Stimulated activated CD8-positive, alpha-beta memory T cell treated with anti-CD3 and anti-CD28 coated beads, Interleukin-7, amount 100 ng/mL, for 1 hour (primary cell): ENCODE results near the gene RAB32.

Source experiments
- DNase-seq, 2 donors: peaks; one replicate each; pipeline ENCODE4 v3.0.0-alpha.2; 2020; ENCODE audit warnings: low read depth in 2 of 2

RAB32 gene

DNA sequence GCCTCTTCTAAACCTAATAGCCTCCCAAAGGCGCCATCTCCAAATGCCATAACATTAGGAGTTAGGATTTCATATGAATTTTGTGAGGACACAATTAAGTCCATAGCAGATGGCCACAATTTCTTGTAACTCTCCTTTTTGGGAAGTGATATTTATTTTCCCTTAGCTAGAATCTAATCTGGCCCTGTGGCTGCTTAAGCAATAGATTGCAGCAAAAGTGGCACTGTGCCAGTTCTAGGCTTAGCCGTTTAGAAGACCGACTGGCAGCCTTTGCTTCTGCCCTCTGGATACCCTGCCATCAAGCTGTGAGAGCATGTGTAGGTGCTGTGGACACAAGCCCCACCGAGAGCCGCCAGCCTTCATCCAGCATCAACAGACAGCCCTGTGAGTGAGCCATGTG lies 39.2 kb downstream of the RAB32 start:
- DNase-seq, result no peak

DNA sequence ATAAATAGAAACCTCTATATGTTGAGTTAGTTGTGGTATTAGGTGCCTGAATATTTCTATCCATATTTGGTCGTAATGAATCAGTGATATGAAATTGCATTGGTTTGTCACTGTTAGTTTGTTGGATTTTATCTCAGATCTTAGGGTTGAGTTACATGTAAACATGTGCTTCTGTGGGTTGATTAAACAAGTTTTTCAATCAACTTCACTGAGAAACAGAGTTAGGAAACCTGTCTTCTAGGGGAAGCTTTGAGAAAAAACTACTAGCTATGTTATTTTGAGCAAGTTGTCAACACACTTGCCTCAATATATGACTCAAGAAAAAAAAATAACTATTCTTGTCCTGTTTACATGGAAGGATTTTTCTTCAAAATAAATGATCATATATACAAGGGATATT lies 40.3 kb downstream of the RAB32 start:
- DNase-seq, result no peak

DNA sequence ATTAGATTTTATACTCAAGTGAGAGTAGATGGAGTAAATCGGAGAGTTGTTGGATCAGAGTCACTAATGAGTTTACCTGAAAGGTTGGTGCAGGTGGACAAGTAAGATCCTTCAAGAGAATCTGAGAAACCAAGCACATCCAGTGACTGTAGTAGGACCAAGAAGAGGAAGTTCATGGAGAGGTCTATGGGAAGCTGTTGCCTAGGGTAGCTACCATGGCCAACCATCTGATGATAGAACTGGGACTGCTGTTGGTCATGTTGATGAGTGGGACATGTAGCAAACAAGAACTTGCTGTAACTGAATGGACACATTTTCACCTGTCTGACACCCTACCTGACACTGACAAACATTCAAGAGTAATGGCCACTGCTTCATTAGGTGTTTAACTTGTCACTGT lies 43.8 kb downstream of the RAB32 start:
- DNase-seq, result no peak

DNA sequence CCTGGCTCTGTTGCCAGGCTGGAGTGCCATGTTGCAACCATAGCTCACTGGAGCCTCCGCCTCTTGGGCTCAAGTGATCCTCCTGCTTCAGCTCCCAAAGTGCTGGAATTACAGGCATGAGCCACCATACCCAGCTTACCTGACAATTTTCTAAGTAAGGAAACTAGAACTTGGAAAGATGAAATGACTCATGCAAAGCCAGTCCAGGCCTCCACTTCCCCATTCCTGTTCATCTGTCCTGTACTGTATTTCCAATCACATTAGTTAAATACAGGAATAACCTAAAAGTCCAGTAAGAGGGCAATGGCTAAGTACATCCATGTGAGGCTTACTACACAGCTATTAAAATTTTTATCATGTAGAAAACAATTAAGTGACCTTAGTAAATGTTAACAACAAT lies 46.9 kb downstream of the RAB32 start:
- no peak for DNase-seq

DNA sequence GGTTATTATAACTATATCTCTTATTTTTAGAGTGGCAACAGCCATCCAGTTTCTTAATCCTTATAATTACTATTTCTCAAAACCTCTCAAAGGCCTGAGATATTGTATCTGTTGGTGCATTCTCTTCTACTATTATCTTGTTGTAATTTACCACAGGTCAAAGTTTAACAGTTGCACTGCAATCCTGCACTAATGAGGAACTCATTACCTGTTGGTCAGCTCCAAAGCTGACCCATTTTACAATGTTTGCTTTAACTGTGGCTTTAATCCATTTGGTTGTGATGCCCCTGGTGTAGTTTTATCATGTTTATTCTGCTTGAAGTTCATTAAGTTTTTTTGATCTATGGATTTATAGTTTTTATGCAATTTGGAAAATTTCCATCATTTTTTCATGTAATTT lies 48.8 kb downstream of the RAB32 start:
- DNase-seq, result no peak

DNA sequence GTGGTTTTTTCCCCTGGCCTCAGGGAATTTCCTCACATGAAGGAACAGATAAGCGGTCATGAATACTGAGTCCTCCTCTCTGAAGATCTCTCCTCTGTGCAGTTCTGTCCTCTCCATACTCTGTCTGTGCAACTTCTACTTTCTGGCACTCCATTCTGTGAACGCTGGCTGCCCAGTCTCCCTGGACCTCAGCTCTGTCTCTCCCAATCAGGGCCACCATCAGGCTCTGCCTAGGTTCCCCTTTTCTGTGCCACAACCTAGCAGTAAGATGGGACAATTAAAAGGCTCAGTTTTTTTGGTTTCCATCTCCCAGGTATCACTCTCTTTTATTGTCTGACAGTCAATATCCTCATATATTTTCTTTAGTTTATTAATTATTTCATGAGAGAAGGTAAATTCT lies 50.4 kb downstream of the RAB32 start:
- DNase-seq, result no peak

DNA sequence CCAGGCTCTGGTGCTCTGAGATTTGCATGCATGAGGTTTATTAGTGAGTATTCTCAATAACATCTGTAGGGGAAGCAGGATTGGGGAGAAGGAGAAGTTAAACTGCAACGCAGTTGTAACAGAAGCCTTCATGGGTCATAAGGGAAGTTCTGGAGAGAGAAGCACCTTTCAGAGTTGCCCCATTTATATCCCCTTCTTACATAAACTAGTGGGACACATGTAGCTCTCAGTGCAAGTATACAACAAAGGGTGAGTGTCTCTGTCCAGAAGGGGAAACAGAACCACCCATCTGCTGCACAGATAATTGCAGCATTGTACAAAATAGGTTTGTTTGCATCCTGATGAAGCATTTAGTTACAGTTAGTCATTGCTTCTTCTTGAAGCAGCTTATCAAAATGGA lies 50.9 kb downstream of the RAB32 start:
- no peak for DNase-seq

DNA sequence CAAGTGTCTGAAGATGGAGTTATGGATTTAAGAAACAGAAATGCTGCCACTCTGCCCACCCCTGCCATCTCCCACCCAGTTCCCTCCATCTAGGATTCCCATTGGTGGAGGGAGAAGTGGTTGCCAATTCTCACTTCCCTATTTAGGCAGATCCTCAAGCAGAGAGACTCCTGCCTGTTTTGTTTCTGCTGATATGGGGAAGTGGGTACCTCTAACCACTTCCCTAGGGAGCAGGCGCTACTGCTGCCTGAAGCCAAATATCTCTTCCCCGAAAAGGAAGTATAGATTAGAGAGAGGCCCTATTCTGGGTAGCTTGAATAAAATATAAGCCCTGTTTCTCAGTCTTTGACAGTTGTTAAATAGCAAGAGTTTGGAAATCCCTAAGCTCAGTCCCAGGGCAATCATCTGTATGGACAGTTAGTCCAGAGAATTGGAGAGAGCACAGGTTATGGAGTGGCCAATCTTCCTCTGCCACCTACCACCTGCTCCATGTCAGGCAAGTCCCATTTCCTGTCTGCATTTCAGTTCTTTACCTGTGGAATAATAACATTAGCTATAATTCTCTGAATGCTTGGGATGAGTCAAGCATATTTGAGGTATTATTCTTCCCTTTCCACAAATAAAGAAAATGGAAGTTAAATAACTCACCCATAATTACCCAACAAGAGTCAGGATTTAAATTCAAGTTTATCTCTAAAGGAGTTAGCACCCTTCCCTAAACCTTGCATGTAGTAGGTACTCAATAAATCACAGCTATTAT lies 52.5 kb downstream of the RAB32 start:
- no peak for DNase-seq

DNA sequence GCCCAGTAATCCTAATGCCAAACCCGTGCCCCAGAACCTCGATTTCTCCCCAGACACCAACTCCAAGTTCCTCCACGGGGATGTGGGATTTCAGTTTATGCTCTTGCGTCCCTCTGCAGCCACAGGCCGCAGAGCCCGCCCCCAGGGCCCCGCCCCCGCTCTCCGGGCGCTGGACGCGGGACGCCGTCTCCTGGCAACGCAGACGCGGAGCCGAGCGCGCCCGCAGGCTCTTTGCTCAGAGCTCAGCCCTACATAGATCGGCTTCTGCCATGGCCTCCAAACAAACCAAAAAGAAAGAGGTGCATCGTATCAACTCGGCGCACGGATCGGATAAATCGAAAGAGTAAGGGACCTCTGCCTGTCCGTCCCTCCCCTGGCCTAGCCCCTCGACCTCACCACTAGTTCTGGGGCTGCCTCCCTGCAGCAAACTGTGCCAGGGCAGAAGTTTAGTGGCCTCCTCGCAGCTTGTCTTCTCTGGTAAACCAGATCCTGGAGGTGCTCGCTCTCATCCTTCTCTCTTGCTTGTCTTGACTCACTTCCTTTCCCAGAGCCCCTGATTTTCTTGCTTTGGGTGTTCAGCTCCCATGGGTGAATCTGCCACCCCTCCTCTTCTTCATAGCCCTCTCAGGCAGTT lies 55.3 kb downstream of the RAB32 start, which contains the start of gene ADGB:
Gene ADGB (plus strand): TSS at position 201 of the 634 bp plus-strand sequence. CDS start 69 bp downstream, at position 270.
- no peak for DNase-seq

DNA sequence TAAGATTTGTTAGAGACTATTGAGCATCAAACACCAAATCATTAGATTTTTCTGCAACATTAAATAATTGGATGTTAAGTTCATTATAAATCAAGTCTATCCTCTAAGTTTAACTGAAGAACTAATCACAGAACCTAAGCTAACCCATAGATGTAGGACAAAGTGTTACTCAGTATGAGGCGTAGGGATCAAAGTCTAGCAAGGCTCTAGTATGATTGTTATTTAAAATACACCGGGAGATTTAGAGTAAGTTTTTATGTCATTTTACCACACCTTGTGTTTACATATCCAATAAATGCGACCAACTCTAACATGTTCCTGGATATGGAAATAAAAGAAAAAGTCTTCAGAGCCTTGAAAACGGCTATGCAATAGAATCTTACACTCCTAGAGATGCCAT lies 57.7 kb downstream of the RAB32 start:
- no peak for DNase-seq

DNA sequence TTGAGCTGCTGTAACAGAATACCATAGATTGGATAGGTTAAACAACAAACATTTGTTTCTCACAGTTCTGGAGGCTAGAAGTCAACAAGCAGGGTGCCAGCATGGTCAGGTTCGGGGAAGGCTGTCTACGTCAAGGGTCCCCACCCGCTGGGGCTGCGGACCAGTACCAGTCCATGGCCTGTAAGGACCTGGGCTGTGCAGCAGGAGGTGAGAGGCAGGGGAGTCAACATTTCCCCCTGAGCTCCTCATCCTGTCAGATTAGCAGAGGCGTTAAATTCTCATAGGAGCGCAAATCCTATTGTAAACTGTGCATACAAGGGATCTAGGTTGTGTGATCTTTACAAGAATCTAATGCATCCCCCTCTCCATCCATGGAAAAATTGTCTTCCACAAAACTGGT lies 58.9 kb downstream of the RAB32 start:
- DNase-seq, result no peak
